ENCODE results near the gene CEP104. TPM values are rescaled to one million over a fixed set of nuclear protein-coding genes. Genes with fewer than 3 reads are reported as not detected.

Gene CEP104
- total RNA-seq, 1 experiment from 2014 or later = 10.6 TPM

GRCh38 chr1:3795453-3796214 is 61.4 kb downstream of the CEP104 start:
- in situ Hi-C loops (cut with HindIII; ENCODE audit: low pct_unique_long_range_greater_than_20kb, low sequenced_read_pairs) = no loop called here

GRCh38 chr1:3790952-3791351 is 66.1 kb downstream of the CEP104 start:
- no peak for DNase-seq (ENCODE audit: low read depth, low spot score)
- in situ Hi-C loops (cut with HindIII; ENCODE audit: low pct_unique_long_range_greater_than_20kb, low sequenced_read_pairs) = no loop called here

More at GRCh38 chr1:3795453-3796214, 61.4 kb downstream of the CEP104 start:
- no peak for DNase-seq (ENCODE audit: low read depth, low spot score)

- DNase-seq (ENCODE audit: low read depth, low spot score) = no peak
- in situ Hi-C loops (cut with HindIII; ENCODE audit: low pct_unique_long_range_greater_than_20kb, low sequenced_read_pairs) = no loop called here
These were observed 66.5 kb downstream of the CEP104 start for GRCh38 chr1:3790500-3790923.

- in situ Hi-C loops (cut with HindIII; ENCODE audit: low pct_unique_long_range_greater_than_20kb, low sequenced_read_pairs) = no loop called here
- no peak for DNase-seq (ENCODE audit: low read depth, low spot score)
These were observed 67.3 kb downstream of the CEP104 start for GRCh38 chr1:3789421-3790300.

- DNase-seq (ENCODE audit: low read depth, low spot score) = no peak
- in situ Hi-C loops (cut with HindIII; ENCODE audit: low pct_unique_long_range_greater_than_20kb, low sequenced_read_pairs) = no loop called here
These were observed 68.1 kb downstream of the CEP104 start for GRCh38 chr1:3788756-3789420.

GRCh38 chr1:3787745-3788605 is 69.0 kb downstream of the CEP104 start:
- DNase-seq (ENCODE audit: low read depth, low spot score) = no peak
- in situ Hi-C loops (cut with HindIII; ENCODE audit: low pct_unique_long_range_greater_than_20kb, low sequenced_read_pairs) = no loop called here

- no peak for DNase-seq (ENCODE audit: low read depth, low spot score)
- in situ Hi-C loops (cut with HindIII; ENCODE audit: low pct_unique_long_range_greater_than_20kb, low sequenced_read_pairs) = no loop called here
These were observed 69.7 kb downstream of the CEP104 start for GRCh38 chr1:3787349-3787715.

GRCh38 chr1:3786468-3787348 is 70.3 kb downstream of the CEP104 start:
- in situ Hi-C loops (cut with HindIII; ENCODE audit: low pct_unique_long_range_greater_than_20kb, low sequenced_read_pairs) = no loop called here
- no peak for DNase-seq (ENCODE audit: low read depth, low spot score)

GRCh38 chr1:3785456-3786157 is 71.4 kb downstream of the CEP104 start:
- DNase-seq (ENCODE audit: low read depth, low spot score) = peak; percentile 60
- in situ Hi-C loops (cut with HindIII; ENCODE audit: low pct_unique_long_range_greater_than_20kb, low sequenced_read_pairs) = no loop called here

GRCh38 chr1:3785045-3785444 is 72.0 kb downstream of the CEP104 start:
- in situ Hi-C loops (cut with HindIII; ENCODE audit: low pct_unique_long_range_greater_than_20kb, low sequenced_read_pairs) = no loop called here
- no peak for DNase-seq (ENCODE audit: low read depth, low spot score)

GRCh38 chr1:3783651-3784474 is 73.1 kb downstream of the CEP104 start:
- DNase-seq (ENCODE audit: low read depth, low spot score) = no peak
- in situ Hi-C loops (cut with HindIII; ENCODE audit: low pct_unique_long_range_greater_than_20kb, low sequenced_read_pairs) = no loop called here

GRCh38 chr1:3780901-3781300 is 76.1 kb downstream of the CEP104 start:
- in situ Hi-C loops (cut with HindIII; ENCODE audit: low pct_unique_long_range_greater_than_20kb, low sequenced_read_pairs) = no loop called here
- DNase-seq (ENCODE audit: low read depth, low spot score) = no peak

GRCh38 chr1:3779912-3780416 is 77.0 kb downstream of the CEP104 start:
- in situ Hi-C loops (cut with HindIII; ENCODE audit: low pct_unique_long_range_greater_than_20kb, low sequenced_read_pairs) = no loop called here
- DNase-seq (ENCODE audit: low read depth, low spot score) = no peak

GRCh38 chr1:3779265-3779911 is 77.6 kb downstream of the CEP104 start:
- no peak for DNase-seq (ENCODE audit: low read depth, low spot score)
- in situ Hi-C loops (cut with HindIII; ENCODE audit: low pct_unique_long_range_greater_than_20kb, low sequenced_read_pairs) = no loop called here

Measured in SK-MEL-5 (cell line).